Tibial artery (tissue), 4 donors: ENCODE data around the gene ANKRD44.

Source experiments
- DNase-seq, 2 donors: peaks; one replicate each; pipeline ENCODE4 v3.0.0-alpha.2; 2019
- H3K27ac ChIP-seq, 2 donors: fragments of 200-600 bp; sonication (generic) in 1 of 2; 1 replicate in 1 of 2; 2 replicates in 1 of 2; pipeline ENCODE4 v1.5.1; 2018 to 2019; ENCODE audit warnings: mild to moderate bottlenecking in 1 of 2
- H3K27me3 ChIP-seq, 2 donors: fragments of 200-600 bp; sonication (generic) in 1 of 2; one replicate each; pipeline versions ENCODE4 v1.5.1 to v1.6.0; 2016 to 2019
- H3K36me3 ChIP-seq, 3 donors: fragments of 200-600 bp; sonication (generic) in 2 of 3; one replicate each; pipeline ENCODE4 v1.5.1; 2016 to 2019; ENCODE audit warnings: mild to moderate bottlenecking in 2 of 3
- H3K4me1 ChIP-seq, 4 donors: fragments of 200-600 bp; sonication (generic) in 2 of 4; 1 replicate in 3 of 4; 2 replicates in 1 of 4; pipeline ENCODE4 v1.5.1; 2016 to 2019
- H3K4me3 ChIP-seq, 2 donors: fragments of 200-600 bp; sonication (generic) in 1 of 2; 1 replicate in 1 of 2; 2 replicates in 1 of 2; pipeline ENCODE4 v1.5.1; 2018 to 2019; ENCODE audit warnings: mild to moderate bottlenecking in 2 of 2
- H3K9me3 ChIP-seq, 3 donors: fragments of 200-600 bp; sonication (generic) in 1 of 3; one replicate each; pipeline ENCODE4 v1.5.1; 2016 to 2019
- intact Hi-C: fragments of 100-400 bp; cut with DNase I; formaldehyde crosslinking; loops from one replicate; pipeline ENCODE4 v1.15.0; 2023; ENCODE audit warnings: low total_unique reads
- TF ChIP-seq, protein P1 (sequence below), 2 experiments: fragments of 200-600 bp in 1 of 2; fragments of 450-650 bp in 1 of 2; IDR thresholded peaks; one replicate each; pipeline ENCODE4 v1.5.1; 2017 to 2019; ENCODE audit warnings: antibody characterized with exemption in 2 of 2, mild to moderate bottlenecking in 1 of 2, moderate library complexity in 1 of 2

Gene ANKRD44

DNA sequence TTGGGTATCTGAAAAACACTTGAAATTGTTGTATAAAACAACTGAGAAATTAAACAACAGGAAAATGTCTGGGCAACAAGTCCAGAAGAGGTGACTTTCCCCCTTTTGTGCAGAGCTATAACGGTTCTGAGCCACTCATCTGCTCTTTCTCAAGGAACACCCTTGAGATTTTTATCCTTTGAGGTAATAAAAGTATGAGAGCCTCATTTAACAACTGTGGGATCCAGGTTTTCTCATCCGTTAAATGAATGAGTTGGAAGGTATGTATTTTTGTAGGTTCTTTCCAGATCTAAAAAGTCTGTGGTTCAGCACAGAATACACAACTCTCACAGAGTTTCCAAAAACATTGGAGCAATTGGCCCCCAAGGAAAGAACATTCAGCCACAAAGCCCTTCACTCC is 93.0 kb downstream of the ANKRD44 start:
- Histone ChIP-seq H3K27me3 (no peaks in the 10 kb centered on the region), H3K4me3 (no peak overlapping the region), H3K27ac (no peak overlapping the region), H3K9me3 (no peaks in the 10 kb centered on the region), H3K36me3 (no peaks in the 10 kb centered on the region), H3K4me1 (peaks cover 0 to 64% (median 13%) of the 10 kb centered on the region in 4 donors)
- no peak for DNase-seq
- intact Hi-C loops = no loop called here
- TF ChIP-seq, protein P1, sequence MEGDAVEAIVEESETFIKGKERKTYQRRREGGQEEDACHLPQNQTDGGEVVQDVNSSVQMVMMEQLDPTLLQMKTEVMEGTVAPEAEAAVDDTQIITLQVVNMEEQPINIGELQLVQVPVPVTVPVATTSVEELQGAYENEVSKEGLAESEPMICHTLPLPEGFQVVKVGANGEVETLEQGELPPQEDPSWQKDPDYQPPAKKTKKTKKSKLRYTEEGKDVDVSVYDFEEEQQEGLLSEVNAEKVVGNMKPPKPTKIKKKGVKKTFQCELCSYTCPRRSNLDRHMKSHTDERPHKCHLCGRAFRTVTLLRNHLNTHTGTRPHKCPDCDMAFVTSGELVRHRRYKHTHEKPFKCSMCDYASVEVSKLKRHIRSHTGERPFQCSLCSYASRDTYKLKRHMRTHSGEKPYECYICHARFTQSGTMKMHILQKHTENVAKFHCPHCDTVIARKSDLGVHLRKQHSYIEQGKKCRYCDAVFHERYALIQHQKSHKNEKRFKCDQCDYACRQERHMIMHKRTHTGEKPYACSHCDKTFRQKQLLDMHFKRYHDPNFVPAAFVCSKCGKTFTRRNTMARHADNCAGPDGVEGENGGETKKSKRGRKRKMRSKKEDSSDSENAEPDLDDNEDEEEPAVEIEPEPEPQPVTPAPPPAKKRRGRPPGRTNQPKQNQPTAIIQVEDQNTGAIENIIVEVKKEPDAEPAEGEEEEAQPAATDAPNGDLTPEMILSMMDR (IDR thresholded peaks at IDR 0.05) = no peak

DNA sequence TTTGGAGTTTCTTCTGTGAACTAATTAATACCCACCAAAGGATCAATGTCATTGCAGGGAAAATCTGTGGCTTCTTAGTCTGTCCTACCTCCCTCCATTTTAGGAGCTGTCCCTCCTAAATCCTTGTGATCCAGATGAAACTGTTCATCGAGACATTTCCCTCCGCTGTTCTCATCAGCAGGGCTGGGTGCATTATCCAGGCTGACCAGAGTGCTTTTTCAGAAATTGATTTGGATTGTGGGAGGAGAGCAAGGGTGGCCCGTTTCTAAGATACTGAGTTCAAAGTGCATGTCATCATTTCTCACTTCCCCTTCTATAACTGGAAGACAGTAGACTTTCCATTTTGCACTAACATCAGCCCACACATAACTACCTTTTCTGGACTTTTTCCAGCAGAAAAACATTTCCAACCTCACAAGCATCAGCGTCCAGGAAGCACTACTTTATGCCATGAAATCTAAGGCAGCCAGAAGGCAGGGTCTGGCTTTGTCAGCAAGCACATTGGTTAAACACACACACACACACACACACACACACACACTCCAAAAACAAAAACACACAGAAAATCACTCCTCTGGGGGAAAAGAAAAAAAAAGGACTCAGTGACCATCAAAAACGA is 94.1 kb downstream of the ANKRD44 start:
- Histone ChIP-seq H3K27ac (no peak overlapping the region), H3K36me3 (no peaks in the 10 kb centered on the region), H3K9me3 (no peaks in the 10 kb centered on the region), H3K4me3 (no peak overlapping the region), H3K4me1 (peaks cover 0 to 72% (median 19%) of the 10 kb centered on the region in 4 donors), H3K27me3 (no peaks in the 10 kb centered on the region)
- TF ChIP-seq, protein P1 (IDR thresholded peaks at IDR 0.05) = no peak
- DNase-seq = no peak
- intact Hi-C loops = no loop called here

DNA sequence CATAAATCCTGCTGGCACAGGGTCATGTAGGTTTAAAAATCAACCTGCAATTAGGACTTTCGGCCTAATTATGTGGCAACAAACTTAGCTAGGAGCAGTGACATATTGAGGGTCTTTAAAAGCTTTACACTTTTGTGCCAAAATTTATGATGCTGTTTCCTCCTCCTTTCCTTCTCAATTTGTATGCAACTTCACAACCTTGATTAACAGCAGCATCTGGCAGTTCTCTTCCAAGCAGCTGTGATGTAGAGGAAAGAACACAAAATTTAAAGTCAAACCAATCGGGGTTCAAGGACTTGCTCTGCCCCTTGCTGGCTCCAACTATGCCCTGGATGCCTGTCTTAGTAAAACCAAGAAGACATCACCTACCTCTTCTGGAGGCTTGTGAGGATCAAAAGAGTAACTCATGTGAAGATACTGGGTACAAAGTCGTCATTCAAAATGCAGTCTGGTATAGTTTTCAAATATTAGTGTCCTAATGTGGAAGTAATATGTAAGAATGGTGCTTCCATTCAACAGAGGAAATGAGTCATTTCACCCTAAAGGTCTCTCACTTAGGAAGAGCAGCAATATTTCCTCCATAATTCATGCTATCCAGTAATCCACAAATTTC is 94.7 kb downstream of the ANKRD44 start:
- DNase-seq = no peak
- Histone ChIP-seq H3K4me1 (peaks cover 0 to 72% (median 19%) of the 10 kb centered on the region in 4 donors), H3K4me3 (no peak overlapping the region), H3K36me3 (no peaks in the 10 kb centered on the region), H3K27me3 (no peaks in the 10 kb centered on the region), H3K9me3 (no peaks in the 10 kb centered on the region), H3K27ac (no peak overlapping the region)
- TF ChIP-seq, protein P1 (IDR thresholded peaks at IDR 0.05) = no peak
- intact Hi-C loops = no loop called here

DNA sequence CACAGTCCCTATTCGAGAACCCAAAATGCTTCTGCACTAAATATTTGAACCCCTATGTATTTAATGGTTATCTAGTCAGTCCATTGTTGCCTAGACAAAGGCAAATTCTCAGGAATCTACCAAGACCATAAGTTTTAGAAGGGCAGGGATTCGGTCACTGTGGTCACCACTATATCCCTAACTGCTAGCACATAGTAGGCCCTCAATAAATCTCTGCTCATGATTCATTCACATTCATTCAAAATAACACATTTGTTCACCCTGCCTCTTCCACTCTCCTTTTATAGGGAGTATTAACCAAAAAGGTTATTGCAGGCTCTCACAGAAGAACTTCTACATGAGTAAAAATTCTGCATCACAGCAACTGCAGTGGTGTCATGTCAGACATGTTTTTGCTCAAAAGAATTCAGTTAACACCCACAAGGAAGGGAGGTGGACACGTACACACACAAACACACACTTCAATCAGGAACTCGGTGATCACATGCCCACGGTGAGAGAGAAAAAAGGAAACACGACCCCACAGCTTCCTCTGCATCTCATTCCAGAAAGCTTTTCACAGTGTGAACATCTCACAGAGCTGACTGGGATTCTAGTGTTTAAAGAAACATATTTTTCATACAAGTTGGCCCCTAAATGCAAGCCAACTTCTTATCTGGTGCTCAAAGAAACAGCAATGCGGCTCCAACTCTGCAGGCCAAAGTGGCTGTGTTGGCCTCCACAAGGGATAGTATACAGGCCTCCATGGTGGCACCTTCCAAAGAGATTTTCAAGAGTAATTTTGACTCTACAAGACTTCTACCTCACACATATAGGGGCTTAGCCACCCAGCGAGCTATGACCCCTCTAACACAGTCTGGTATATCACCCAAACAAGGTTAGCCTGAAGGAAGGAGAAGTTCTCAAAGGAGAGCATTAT is 98.0 kb downstream of the ANKRD44 start:
- no peak for DNase-seq
- no peaks in the 10 kb centered on the region for H3K36me3 ChIP-seq
- intact Hi-C loops = no loop called here
- H3K27me3 ChIP-seq = no peaks in the 10 kb centered on the region
- TF ChIP-seq, protein P1 (IDR thresholded peaks at IDR 0.05) = no peak
- H3K27ac ChIP-seq = peak overlapping the region; percentile 39 to 58
- peaks cover 0 to 63% (median 18%) of the 10 kb centered on the region in 4 donors for H3K4me1 ChIP-seq
- H3K4me3 ChIP-seq = no peak overlapping the region
- no peaks in the 10 kb centered on the region for H3K9me3 ChIP-seq

DNA sequence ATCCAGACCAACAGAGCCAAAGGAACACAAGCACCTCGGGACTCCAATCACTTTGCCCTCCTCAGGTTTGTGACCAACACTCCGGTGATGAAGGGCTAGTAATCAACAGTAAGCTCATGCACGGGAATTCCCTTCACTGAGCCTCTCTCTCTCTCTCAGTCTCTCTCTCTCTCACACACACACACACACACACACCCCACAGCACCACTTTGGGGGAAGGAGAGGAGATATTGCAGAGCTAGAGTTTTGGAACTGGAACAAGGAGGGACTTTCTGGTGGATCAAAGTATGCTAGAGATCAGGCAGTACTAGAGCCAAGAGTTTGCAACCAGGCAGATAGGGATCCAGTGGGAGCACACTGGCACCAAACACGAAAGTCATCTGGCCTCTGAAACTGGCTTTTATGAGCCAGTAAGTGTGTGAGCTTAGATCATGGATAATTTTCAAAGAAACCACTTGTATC is 98.7 kb downstream of the ANKRD44 start:
- H3K4me1 ChIP-seq = peaks cover 0 to 60% (median 18%) of the 10 kb centered on the region in 4 donors
- H3K4me3 ChIP-seq = no peak overlapping the region
- H3K36me3 ChIP-seq = no peaks in the 10 kb centered on the region
- TF ChIP-seq, protein P1 (IDR thresholded peaks at IDR 0.05) = no peak
- no peaks in the 10 kb centered on the region for H3K9me3 ChIP-seq
- intact Hi-C loops = no loop called here
- peak overlapping the region; percentile 39 to 58 for H3K27ac ChIP-seq
- H3K27me3 ChIP-seq = no peaks in the 10 kb centered on the region
- DNase-seq = no peak
